Fibroblast of mammary gland (primary cell): ENCODE results near the gene SLC52A3.
"Not testable (repeated sequence)": the region's sequence is repeated elsewhere in the genome, so short reads cannot be mapped to it uniquely, and the experiment has no call there.

Experiments used
- DNase-seq: peaks from one replicate; pipeline ENCODE4 v3.0.0-alpha.2; 2010; ENCODE audit warnings: low read depth
- H3K4me3 ChIP-seq: 2 replicates; pipeline ENCODE4 v1.5.1; 2011; ENCODE audit warnings: low read depth, mild to moderate bottlenecking, low read length, moderate library complexity; ENCODE audit not compliant: control insufficient read depth
- CTCF ChIP-seq: conservative IDR thresholded peaks from 2 replicates; pipeline ENCODE4 v1.5.1; 2011; ENCODE audit warnings: low read depth, low read length, inconsistent platforms; ENCODE audit not compliant: control insufficient read depth, insufficient read depth

SLC52A3 gene

GRCh38 chr20:801678-802077 lies 33.4 kb upstream of the SLC52A3 start:
- no peak overlapping the region for H3K4me3 ChIP-seq
- no peak for DNase-seq
- TF ChIP-seq CTCF = no peak

- DNase-seq, H3K4me3 ChIP-seq: not testable (repeated sequence)
These were observed 31.7 kb upstream of the SLC52A3 start for GRCh38 chr20:800026-800425.

GRCh38 chr20:798746-799145 lies 30.4 kb upstream of the SLC52A3 start:
- not testable (repeated sequence) for DNase-seq

GRCh38 chr20:796921-797320 lies 28.6 kb upstream of the SLC52A3 start:
- DNase-seq = no peak
- TF ChIP-seq CTCF = no peak
- no peak overlapping the region for H3K4me3 ChIP-seq

More at GRCh38 chr20:798746-799145, 30.4 kb upstream of the SLC52A3 start:
- H3K4me3 ChIP-seq = not testable (repeated sequence)

- TF ChIP-seq CTCF = no peak
- H3K4me3 ChIP-seq = no peak overlapping the region
- DNase-seq = no peak
These were observed 23.9 kb upstream of the SLC52A3 start for GRCh38 chr20:792248-792647.

GRCh38 chr20:791056-791455 lies 22.8 kb upstream of the SLC52A3 start:
- DNase-seq = no peak
- TF ChIP-seq CTCF = no peak
- H3K4me3 ChIP-seq = no peak overlapping the region

- no peak overlapping the region for H3K4me3 ChIP-seq
- TF ChIP-seq CTCF = no peak
- DNase-seq = no peak
These were observed 19.5 kb upstream of the SLC52A3 start for GRCh38 chr20:787825-788224.

GRCh38 chr20:779771-780170 lies 11.5 kb upstream of the SLC52A3 start:
- DNase-seq = no peak
- TF ChIP-seq CTCF = no peak
- no peak overlapping the region for H3K4me3 ChIP-seq
